RCC 7860 (cell line): Measurements from ENCODE around the gene LMTK3.

Source experiments
- DNase-seq: peaks from one replicate; pipeline ENCODE4 v3.0.0-alpha.2; 2015; ENCODE audit warnings: low spot score
- FAIRE-seq: peaks from 2 replicates; lab custom pipeline; 2012; peaks lifted over from hg19 to GRCh38; lab: Jason Lieb, UNC

The LMTK3 gene, protein sequence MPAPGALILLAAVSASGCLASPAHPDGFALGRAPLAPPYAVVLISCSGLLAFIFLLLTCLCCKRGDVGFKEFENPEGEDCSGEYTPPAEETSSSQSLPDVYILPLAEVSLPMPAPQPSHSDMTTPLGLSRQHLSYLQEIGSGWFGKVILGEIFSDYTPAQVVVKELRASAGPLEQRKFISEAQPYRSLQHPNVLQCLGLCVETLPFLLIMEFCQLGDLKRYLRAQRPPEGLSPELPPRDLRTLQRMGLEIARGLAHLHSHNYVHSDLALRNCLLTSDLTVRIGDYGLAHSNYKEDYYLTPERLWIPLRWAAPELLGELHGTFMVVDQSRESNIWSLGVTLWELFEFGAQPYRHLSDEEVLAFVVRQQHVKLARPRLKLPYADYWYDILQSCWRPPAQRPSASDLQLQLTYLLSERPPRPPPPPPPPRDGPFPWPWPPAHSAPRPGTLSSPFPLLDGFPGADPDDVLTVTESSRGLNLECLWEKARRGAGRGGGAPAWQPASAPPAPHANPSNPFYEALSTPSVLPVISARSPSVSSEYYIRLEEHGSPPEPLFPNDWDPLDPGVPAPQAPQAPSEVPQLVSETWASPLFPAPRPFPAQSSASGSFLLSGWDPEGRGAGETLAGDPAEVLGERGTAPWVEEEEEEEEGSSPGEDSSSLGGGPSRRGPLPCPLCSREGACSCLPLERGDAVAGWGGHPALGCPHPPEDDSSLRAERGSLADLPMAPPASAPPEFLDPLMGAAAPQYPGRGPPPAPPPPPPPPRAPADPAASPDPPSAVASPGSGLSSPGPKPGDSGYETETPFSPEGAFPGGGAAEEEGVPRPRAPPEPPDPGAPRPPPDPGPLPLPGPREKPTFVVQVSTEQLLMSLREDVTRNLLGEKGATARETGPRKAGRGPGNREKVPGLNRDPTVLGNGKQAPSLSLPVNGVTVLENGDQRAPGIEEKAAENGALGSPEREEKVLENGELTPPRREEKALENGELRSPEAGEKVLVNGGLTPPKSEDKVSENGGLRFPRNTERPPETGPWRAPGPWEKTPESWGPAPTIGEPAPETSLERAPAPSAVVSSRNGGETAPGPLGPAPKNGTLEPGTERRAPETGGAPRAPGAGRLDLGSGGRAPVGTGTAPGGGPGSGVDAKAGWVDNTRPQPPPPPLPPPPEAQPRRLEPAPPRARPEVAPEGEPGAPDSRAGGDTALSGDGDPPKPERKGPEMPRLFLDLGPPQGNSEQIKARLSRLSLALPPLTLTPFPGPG (N-terminal part only)

DNA sequence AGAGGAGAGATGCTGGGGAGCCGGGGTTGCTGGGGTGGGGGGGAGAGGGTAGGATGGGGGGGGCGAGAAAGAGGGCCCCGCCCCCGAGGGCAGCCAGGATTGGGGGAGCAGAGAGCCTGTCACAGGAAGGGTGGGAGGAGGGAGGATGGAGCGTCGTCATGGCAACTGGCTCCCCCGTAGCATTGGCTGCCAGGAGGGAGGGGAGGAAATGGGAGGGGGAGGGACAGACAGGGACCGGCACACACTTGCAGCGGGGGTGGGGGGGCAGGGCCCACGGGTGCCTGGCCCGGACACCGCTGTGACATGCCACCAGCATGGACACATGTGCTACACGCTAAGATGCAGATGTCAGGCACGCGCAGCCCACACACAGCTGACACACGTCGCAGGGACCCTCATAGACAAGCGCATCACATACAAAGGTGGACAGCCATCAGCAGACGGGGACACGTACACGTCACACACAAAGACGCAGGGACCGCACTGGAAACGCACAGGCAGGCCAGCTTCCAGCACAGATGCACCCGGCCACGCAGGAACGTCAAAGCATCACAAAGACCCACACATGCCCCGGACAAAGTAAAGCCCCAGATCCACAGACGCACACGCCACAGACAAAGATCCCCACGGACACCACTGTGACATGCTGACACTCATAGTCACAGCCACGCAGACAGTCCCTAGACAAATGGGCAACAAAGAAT, at the start of gene LMTK3:
Gene LMTK3, minus strand, starts transcription at position 36 of the 704 bp plus-strand sequence. CDS start 259 bp downstream, outside the sequence.
- FAIRE-seq (no peak), DNase-seq (no peak)

DNA sequence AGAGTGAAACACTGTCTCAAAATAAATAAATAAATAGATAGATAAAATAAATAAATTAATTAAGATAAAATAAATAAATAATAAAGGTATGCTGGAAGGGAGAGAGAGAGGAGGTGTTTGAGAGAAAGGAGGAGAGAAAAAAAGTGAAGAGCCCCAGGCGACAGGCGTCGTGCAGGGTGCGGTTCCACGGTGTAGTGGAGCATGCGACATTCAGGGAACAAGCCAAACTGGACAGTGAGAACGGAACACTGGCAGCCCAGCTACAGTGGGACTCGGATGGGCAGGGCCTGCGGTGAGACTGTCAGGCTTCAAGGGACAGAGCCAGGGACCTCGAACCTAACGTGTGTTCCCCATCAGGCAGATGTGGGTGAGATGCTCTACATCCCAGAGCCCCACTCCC, 49.8 kb upstream of the LMTK3 start:
- FAIRE-seq: no peak
- DNase-seq: no peak

DNA sequence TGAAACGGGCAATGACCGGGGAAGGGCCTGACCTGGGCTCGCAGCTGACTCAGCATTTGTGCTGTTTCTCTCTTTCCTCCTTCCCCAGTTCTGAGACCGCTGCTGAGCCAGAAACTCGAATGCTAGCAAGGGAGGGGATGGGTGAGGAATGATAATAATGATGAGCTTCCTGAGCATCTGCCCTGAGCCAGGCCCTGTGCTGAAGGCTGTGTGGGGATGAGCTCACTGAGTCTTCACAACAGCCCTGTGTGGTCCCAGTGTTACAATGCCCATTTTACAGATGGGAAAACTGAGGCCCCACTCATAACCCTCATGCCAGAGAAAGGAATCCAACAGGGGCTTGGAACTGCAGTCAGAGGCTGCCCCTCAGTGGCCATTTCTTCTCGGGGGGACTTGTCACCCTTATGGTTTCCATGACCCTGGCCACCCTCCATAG, 48.5 kb upstream of the LMTK3 start:
- FAIRE-seq (no peak), DNase-seq (no peak)

DNA sequence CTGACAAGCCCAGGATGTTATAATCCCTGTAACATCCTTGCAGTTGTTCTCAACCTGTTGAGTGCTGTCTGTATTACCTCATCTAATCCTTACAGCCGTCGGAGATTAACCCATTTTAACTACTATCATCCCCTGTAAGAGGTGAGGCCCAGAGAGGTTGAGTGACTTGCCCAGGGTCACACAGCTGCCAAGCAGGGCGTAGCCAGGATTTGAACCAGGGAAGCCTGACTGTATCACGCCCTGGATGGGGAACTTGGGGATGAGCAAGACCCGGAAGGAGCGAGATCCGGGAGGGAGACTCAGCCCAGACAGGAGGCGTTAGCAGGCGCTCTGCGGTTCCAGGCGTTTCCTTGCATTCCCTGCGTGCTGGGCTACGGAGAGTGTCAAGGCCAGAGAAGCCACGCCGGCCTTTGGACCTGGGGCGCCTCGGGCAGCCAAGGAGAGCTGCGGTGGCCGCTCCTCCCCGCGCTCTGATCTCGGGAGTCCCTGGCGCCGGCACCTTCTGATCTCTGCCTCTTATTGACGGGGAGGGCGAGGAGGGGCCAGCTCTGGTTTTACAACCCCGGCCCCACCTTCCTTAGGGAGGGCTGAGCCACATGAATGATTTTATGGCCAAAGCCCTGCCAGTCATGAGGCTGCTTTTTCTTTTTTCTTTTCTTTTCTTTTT, 46.5 kb upstream of the LMTK3 start:
- DNase-seq (peak; percentile 83), FAIRE-seq (peak; percentile 75)

DNA sequence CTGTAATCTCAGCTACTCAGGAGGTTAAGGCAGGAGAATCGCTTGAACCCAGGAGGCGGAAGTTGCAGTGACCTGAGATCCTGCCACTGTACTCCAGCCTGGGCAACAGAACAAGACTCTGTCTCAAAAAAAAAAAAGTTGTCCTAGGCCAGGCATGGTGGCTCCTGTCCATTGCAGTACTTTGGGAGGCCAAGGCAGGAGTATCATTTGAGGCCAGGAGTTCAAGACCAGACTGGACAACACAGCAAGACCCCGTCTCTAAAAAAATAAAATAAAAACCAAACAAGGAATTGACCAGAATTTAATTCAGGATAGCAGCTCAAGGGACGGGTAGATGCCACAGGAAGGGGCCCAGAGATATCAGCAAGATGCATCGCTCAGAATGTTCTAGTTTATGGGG, 45.2 kb upstream of the LMTK3 start:
- no peak for DNase-seq
- no peak for FAIRE-seq

DNA sequence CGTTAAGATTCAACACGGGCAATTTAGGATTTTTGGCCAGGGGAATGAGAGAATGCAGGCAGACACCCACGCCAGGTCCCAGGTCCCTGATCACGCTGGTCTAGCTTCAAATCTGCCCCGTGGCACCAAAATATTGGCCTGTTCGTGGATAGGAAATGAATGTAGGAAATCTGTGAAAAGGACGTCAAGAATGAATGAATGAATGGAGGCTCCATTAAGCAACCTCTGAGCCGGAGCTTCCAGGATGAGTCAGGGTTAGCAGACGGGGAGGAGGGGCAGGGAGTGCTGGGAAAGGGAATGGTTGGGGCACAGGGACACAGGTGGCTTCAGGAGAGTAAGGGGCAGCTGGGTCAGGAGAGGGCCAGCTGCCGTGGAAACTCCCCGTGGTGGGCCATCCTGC, 44.5 kb upstream of the LMTK3 start:
- FAIRE-seq (peak; percentile 83), DNase-seq (peak; percentile 63)

DNA sequence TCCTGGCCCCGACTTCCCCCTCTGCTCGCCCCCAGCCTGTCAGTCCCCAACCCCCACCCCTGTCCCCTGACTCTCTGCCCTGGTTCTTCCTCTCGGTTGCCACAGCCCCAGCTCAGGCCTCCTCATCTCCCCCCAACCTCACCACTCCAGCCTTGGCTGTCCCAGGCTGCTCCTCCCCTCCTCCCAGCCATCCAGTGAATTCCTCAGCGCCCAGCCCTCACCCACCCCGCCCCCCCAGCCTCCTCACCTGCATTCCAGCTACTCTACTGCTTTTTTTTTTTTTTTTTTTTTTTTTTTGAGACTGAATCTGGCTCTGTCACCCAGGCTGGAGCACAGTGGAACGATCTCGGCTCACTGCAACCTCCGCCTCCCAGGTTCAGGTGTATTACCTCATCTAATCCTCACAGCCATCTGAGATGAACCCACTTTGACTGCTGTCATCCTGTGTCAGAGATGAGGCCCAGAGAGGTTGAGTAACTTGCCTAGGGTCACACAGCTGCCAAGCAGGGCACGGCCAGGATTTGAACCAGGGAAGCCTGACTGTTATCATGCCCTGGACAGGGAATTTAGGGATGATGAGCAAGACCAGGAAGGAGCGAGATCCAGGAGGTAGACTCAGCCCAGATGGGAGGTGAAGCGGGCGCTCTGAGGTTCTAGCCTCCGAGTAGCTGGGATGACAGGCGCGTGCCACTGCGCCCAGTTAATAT, 42.9 kb upstream of the LMTK3 start:
- FAIRE-seq: no peak
- DNase-seq: peak; percentile 55

DNA sequence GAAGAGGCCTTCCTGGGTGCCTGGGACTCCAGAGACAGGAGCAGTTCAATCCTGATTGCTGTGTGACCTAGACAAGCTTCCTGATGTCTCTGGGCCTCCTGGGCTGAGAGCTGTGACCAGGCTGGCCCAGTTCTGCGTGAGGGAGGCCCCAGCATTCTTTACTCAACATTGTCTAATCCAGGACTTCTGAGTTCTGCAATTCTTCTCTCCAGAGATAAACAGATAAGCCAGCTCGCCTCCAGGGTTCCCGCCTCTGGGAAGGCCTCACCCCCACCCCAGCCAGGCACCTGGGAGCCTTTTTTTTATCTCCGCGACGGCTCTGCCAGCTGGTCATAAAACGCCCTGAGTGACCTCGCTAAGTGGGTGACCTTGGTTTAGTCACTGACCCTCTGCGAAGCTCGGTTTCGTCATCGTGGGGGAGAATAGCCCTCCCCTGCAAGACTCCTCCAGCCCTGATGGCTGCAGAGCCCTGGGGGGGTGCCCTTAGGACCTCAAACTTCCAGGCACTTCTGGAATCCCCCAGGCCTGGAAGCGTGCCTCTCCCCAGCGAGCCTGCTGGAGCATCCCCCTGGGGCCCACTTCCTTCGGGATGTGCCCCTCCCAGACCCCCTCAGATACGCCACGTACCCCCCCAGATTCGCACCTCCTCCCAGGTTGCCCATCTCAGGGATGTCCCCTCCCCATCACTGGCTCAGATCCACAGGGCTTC, 42.2 kb upstream of the LMTK3 start:
- FAIRE-seq (peak; percentile 86), DNase-seq (peak; percentile 89)

DNA sequence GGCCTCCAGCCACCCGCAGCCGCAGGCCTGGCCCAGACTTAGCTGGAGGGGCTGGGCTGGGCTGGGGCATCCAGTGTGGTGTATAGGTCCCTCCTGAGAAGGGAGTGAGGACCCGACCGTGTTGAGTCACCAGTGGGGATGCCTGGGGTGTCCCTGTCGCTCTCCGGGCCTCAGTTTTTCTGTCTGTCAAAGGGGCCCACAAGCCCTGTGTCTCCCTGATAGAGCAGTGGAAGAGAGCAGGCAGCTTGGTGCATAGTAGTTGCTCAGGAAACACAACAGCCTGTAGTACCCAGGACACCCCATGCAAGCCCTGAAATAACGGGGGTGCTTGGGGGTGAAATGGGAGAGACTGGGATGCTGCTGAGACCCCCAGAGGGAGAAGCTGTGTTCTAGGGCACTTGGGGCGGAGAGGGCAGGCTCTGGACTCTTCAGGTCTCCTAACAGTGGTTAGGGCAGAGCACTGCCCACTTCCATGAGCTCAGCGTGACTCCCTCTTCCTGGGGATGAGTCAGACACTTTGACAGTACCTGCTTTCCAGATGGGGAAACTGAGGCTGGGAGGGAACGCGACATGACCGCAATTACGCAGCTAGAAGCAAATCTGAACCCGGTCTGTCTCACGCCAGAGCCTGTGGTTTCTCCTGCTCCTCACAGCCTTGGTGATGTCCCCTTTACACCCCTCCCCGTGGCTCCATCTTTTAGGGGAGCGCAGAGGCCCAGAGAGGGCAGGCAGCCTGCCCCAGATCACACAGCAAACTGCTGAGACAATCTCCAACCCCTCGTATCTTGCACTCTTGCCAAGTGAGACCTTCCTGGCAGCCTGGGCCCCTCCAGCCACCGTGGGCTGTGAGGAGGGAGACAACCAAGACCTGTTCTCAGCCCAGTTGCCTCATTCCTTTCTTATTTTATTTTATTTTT, 41.0 kb upstream of the LMTK3 start:
- no peak for FAIRE-seq
- DNase-seq: peak; percentile 30

DNA sequence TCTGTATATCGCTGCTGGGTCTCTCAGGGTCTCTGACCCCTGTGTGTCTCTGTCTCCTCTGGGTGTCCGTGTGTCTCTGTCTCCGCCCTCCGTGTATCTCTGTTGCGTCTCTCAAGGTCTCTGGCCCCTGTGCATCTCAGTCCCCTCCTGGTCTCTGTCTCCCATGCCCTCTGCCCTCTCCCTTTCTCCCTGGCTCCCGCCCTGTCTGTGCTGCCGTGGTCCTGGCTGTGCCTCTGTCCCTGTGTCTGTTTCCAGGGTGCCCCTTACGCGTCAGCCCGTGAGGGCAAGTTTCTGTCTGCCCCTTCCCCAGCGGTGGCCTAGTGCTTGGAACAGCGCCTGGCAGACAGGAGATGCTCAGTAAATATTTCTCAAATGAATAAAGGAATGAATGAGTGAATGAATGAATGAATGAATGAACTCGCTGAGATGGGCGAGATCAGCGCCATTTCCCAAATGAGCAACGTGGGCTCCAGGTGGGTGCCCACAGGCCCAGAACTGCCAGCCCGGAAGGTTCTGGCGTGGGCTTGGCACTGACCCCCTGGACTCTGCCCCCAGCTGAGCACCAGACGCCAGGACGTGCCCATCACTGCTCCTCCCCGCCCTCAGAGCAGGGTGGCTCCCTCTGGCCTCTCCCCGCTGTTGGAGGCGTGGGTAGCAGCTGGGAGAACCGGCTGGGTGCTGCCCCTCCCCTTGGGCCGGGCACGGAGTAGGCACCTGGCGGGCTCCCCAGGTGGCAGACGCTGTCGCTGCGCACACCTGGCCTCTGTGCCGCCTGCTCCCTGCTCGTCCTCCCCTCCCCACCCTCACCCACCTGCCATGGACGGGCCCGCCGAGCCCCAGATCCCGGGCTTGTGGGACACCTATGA, 40.0 kb upstream of the LMTK3 start, which contains the start of gene SULT2B1:
Gene SULT2B1, plus strand, starts transcription at position 736 of the 866 bp plus-strand sequence. Its CDS starts 81 bp downstream, at position 817.
- FAIRE-seq: no peak
- no peak for DNase-seq

DNA sequence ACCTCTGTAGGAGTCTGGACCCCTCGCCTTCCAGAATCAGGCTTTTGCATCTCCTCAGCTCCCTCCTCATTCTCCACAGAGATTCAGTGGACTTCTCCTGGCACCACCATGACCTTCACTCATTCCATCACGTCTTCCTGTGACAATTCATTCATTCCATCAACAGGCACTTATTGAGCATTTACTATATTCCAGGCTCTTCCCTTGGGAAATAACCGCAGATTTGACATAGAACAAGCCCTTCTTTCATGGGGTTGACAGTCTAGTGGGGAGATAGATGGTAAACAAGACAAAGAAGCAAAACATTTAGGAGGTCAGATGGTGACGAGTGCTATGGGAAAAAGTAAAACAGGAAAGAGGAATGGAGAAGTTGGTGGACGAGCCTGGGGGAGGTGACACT, 37.7 kb upstream of the LMTK3 start:
- FAIRE-seq: no peak
- no peak for DNase-seq

DNA sequence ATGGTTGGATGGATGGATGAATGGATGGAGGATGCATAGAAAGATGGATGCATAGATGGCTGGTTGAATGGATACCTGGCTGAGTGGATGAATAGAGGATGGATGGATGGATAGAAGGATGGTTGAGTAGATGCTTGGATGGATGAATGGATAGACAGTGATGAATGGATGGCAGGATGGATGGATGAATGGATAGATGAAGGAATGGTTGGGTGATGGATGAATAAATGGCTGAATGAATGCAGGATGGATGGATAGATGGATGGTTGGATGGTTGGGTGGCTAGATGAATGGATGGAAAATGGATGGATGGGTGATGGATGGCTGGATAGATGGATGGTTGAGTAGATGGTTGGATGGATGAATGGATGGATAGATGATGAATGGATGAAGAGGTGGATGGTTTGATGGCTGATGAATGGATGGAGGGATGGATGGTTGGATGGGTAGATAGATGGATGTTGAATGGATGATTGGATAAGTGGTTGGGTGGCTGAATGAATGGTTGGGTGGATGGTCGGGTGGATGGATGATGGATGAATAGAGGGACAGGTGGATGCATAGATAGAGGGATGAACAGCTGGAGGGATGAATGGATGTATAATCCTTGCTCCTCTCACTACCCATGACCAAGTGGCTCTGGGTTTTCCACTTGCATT, 36.7 kb upstream of the LMTK3 start:
- FAIRE-seq (no peak), DNase-seq (no peak)

DNA sequence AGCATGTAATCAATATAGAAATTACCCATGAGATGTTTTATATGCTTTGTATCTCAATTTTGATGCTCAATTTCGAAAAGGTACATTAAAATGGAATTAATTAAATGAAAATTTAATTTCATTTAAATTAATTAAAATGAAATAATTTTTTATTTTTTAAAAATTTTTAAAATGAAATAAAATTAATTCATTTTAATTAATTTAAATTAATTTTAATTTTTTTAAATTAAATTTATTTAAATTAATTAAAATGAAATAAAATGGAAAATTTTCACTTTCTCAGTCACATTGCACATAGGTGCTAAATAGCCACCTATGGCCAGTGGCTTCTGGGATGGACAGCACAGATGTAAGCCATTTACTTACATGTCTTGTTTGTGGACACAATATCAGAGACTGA, 36.1 kb upstream of the LMTK3 start:
- peak; percentile 82 for FAIRE-seq
- no peak for DNase-seq

DNA sequence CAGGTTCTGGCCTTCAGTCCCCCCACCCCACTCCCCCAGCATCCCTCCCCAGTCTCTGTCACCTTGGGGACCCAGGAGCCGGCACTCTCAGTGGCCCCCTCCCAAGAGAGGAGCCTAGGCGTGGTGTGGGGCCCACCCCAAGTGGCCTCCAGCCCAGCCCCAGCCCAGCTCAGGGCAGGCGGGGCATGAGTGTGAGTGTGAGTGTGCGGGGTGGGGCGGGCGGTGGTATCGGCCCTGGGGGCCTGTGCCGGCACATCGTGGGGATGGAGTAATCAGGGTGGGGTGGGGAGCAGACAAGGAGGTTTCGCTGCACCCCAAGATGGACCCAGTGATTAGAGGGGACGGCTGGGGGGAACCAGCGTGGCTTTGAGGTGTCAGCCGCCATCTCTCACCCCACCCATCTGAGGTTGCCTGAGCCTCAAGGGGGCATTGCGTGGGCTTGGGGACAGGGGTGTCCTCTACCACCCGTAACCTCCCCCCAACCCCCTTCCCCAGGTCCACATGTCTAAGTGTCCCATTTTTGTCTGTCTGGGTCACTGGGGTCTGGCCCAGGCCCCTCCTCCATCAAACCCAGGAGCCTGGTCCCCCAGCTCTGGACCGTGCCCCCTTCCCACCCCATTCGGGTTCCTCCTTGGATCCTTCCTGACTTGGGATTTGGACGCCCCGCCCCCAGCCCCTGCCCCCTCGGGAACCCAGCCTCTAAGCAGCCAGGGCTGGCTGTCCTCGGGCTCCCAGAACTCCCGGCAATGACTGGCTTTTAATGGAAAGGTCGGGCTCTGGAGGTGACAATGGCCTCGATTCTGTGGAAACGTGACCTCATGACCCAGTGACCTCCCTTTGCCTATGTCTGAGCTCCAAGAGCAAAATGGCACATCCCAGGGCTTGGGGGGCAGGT, 33.5 kb upstream of the LMTK3 start:
- FAIRE-seq: no peak
- DNase-seq: no peak

DNA sequence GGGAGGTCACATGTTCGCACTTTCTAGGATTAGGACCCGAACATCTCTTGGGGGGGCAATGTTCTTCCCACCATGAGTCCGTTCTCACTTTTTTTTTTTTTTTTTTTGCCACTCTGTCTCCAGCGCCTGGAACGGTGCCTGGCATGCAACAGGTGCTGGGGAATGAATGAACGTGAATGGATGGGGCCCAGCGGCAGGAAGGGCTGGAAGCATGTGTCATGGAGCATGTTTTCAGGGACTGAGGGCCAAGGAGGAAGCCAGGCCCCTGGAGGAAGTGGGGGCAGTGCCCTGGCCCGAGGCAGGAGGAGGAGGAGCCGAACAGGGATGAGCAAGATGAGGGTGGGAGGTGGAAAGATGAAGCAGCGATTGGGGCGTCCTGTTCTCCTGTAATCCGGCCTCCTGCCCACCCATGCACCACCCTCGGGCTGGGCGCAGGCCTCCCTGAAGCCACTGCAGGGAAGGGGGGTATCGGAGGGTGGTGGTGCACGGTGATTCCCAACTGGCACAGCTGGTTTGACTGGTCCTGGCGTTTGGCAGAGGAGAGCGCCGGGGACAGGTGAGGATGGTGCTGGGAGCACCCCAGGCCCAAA, 31.6 kb upstream of the LMTK3 start:
- FAIRE-seq (no peak), DNase-seq (peak; percentile 60)
